ENCODE measurements around the gene LGALS4.
"Not testable (repeated sequence)": the region's sequence is repeated elsewhere in the genome, so short reads cannot be mapped to it uniquely, and the experiment has no call there.

Gene LGALS4

GRCh38 chr19:38817081-38817480 lies 4.3 kb upstream of the LGALS4 start:
- FAIRE-seq = no peak

GRCh38 chr19:38816131-38816750 lies 3.5 kb upstream of the LGALS4 start:
- FAIRE-seq = no peak

- no peak for FAIRE-seq
Observed at GRCh38 chr19:38815059-38816001, 2.6 kb upstream of the LGALS4 start.

GRCh38 chr19:38813932-38814331 lies 1.2 kb upstream of the LGALS4 start:
- FAIRE-seq = not testable (repeated sequence)

GRCh38 chr19:38813323-38813722 lies 578 bp upstream of the LGALS4 start:
- no peak for FAIRE-seq

- no peak for FAIRE-seq
Observed at GRCh38 chr19:38812009-38812840, 520 bp downstream of the LGALS4 start.

- no peak for FAIRE-seq
Observed at GRCh38 chr19:38809592-38810252, 3.0 kb downstream of the LGALS4 start.

GRCh38 chr19:38808741-38809140 lies 4.0 kb downstream of the LGALS4 start:
- FAIRE-seq = no peak

- not testable (repeated sequence) for FAIRE-seq
Observed at GRCh38 chr19:38807374-38808098, 5.2 kb downstream of the LGALS4 start.

GRCh38 chr19:38806371-38806770 lies 6.4 kb downstream of the LGALS4 start:
- no peak for FAIRE-seq

GRCh38 chr19:38805180-38805579 lies 7.6 kb downstream of the LGALS4 start:
- no peak for FAIRE-seq

- FAIRE-seq = no peak
Observed at GRCh38 chr19:38803543-38803942, 9.2 kb downstream of the LGALS4 start.

- no peak for FAIRE-seq
Observed at GRCh38 chr19:38801359-38802095, 11.2 kb downstream of the LGALS4 start.

- FAIRE-seq = no peak
Observed at GRCh38 chr19:38800577-38801347, 12.0 kb downstream of the LGALS4 start.

- FAIRE-seq = no peak
Observed at GRCh38 chr19:38799104-38799503, 13.6 kb downstream of the LGALS4 start.

- not testable (repeated sequence) for FAIRE-seq
Observed at GRCh38 chr19:38797781-38798180, 15.0 kb downstream of the LGALS4 start.

GRCh38 chr19:38796154-38796553 lies 16.6 kb downstream of the LGALS4 start:
- FAIRE-seq = no peak

- FAIRE-seq = no peak
Observed at GRCh38 chr19:38795549-38795948, 17.2 kb downstream of the LGALS4 start.

- no peak for FAIRE-seq
Observed at GRCh38 chr19:38793671-38794070, 19.1 kb downstream of the LGALS4 start.

- no peak for FAIRE-seq
Observed at GRCh38 chr19:38793177-38793576, 19.6 kb downstream of the LGALS4 start.
